ENCODE results near the gene PLD6. TPM values are rescaled to one million over a fixed set of nuclear protein-coding genes. Genes with fewer than 3 reads are reported as not detected.

The PLD6 gene
- total RNA-seq, 1 experiment from 2014 or later: 0.09 TPM

DNA sequence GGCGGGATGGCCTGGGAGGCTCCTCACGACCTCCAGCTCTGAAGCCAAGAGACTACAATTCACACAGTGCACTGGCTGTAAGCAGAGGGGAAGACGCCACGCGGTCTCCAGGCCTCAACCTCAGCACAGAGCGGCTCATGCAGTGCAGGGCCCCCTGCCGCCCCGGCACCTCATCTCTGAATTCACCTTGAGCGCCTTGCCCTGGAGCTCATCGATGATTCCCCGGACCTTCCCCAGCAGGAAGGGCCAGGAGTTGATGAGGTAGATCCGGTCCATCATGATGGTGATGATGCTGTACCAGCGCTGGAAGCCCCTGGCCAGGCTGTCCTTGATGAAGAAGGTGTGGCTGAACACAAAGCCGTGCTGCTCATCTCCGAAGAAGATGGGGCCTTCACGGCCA is 17.6 kb upstream of the PLD6 start:
- no peaks in the 10 kb centered on the region for H3K79me2 ChIP-seq (ENCODE audit: insufficient read depth, low read length)
- H3K79me1 ChIP-seq (ENCODE audit: insufficient read depth, low read depth, low read length, poor library complexity, severe bottlenecking): no peaks in the 10 kb centered on the region
- WGBS (ENCODE audit: extremely low coverage, insufficient read length, low lambda C conversion rate): no CpG with 5 or more reads among the region's 16 CpGs
- no peak overlapping the region for H2BK15ac ChIP-seq (ENCODE audit: low read depth, low read length)
- no peaks in the 10 kb centered on the region for H4K20me1 ChIP-seq (ENCODE audit: control insufficient read depth, insufficient read depth, insufficient read length)
- no peak overlapping the region for H2BK5ac ChIP-seq (ENCODE audit: insufficient read length, low read length)
- TF ChIP-seq, protein P1, sequence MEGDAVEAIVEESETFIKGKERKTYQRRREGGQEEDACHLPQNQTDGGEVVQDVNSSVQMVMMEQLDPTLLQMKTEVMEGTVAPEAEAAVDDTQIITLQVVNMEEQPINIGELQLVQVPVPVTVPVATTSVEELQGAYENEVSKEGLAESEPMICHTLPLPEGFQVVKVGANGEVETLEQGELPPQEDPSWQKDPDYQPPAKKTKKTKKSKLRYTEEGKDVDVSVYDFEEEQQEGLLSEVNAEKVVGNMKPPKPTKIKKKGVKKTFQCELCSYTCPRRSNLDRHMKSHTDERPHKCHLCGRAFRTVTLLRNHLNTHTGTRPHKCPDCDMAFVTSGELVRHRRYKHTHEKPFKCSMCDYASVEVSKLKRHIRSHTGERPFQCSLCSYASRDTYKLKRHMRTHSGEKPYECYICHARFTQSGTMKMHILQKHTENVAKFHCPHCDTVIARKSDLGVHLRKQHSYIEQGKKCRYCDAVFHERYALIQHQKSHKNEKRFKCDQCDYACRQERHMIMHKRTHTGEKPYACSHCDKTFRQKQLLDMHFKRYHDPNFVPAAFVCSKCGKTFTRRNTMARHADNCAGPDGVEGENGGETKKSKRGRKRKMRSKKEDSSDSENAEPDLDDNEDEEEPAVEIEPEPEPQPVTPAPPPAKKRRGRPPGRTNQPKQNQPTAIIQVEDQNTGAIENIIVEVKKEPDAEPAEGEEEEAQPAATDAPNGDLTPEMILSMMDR (conservative IDR thresholded peaks at IDR 0.05): no peak
- H3K14ac ChIP-seq (ENCODE audit: insufficient read depth, low read length): no peak overlapping the region
- H3K56ac ChIP-seq (ENCODE audit: insufficient read length, low read depth, low read length): no peak overlapping the region
- H3T11ph ChIP-seq (ENCODE audit: low read length): no peak overlapping the region
- no peak overlapping the region for H3K4me3 Mint-ChIP-seq
- H3K9ac ChIP-seq (ENCODE audit: extremely low read depth, insufficient read length, low read length): no peak overlapping the region
- no peak for DNase-seq
- H3K27me3 Mint-ChIP-seq (ENCODE audit: low read depth): no peaks in the 10 kb centered on the region
- H3K27ac Mint-ChIP-seq: peak overlapping the region in 1 of 3 experiments; percentile 22; a peak in 2 of 7 replicates
- no peaks in the 10 kb centered on the region for H3K23me2 ChIP-seq (ENCODE audit: insufficient read length, low read depth, low read length, poor library complexity, severe bottlenecking)
- H3K23ac ChIP-seq (ENCODE audit: insufficient read length, low read depth, low read length): no peak overlapping the region
- H3K4ac ChIP-seq (ENCODE audit: low read depth, low read length): no peak overlapping the region
- no peaks in the 10 kb centered on the region for H3K27me3 ChIP-seq (ENCODE audit: insufficient read depth, low read length)
- H2AK5ac ChIP-seq (ENCODE audit: insufficient read length, low read length): no peak overlapping the region
- H2AFZ ChIP-seq (ENCODE audit: low read length): no peak overlapping the region
- H3K27ac ChIP-seq (ENCODE audit: insufficient read length, low read depth, low read length): no peak overlapping the region
- H4K91ac ChIP-seq (ENCODE audit: insufficient read length, low read depth, low read length): no peak overlapping the region
- no peak overlapping the region for H4K5ac ChIP-seq (ENCODE audit: insufficient read length, low read depth, low read length)
- no peak overlapping the region for H2BK20ac ChIP-seq (ENCODE audit: low read depth, low read length, poor library complexity, severe bottlenecking)
- H3K36me3 Mint-ChIP-seq (ENCODE audit: insufficient read depth in 1 of 3, low read depth in 3 of 3): peaks cover 41 to 92% (median 81%) of the 10 kb centered on the region in 3 experiments
- H3K4me2 ChIP-seq (ENCODE audit: insufficient read depth, insufficient read length, low read length): no peak overlapping the region
- H3K4me1 ChIP-seq (ENCODE audit: insufficient read depth, low read length): no peaks in the 10 kb centered on the region
- no peak overlapping the region for H2BK120ac ChIP-seq (ENCODE audit: low read depth, low read length, poor library complexity, severe bottlenecking)
- H3K18ac ChIP-seq (ENCODE audit: insufficient read length, low read depth, low read length): no peak overlapping the region
- peaks cover 0 to 6% of the 10 kb centered on the region in 2 experiments; a peak in 2 of 4 replicates for H3K4me1 Mint-ChIP-seq
- H3K9me3 Mint-ChIP-seq: no peaks in the 10 kb centered on the region
- no peaks in the 10 kb centered on the region for H3K9me3 ChIP-seq (ENCODE audit: control insufficient read depth, low read depth, low read length)
- no peak overlapping the region for H4K8ac ChIP-seq (replicated peaks; ENCODE audit: insufficient read length, low read depth, low read length)
- no peak overlapping the region for H2BK12ac ChIP-seq (ENCODE audit: insufficient read length, low read depth, low read length)

All from H9 (cell line).